Naive thymus-derived CD4-positive, alpha-beta T cell (primary cell): ENCODE data around the gene OR4A5. TPM values are rescaled to one million over a fixed set of nuclear protein-coding genes. Genes with fewer than 3 reads are reported as not detected.
"Not testable (repeated sequence)": the region's sequence is repeated elsewhere in the genome, so short reads cannot be mapped to it uniquely, and the experiment has no call there.

Experiments
- ATAC-seq: fragments of 150-1000 bp; cut with Tn5 transposase; 2 replicates; pipeline ENCODE4 v1.10.0; 2021; ENCODE audit warnings: mild to moderate bottlenecking, moderate library complexity
- CTCF ChIA-PET: fragments of 350-600 bp; sonication (Branson Sonifier 250); formaldehyde crosslinking; loops from one replicate; lab custom pipeline; 2021; ENCODE audit warnings: antibody characterized with exemption; lab: Charles Lee
- POLR2A ChIA-PET: fragments of 350-600 bp; sonication (Branson Sonifier 250); formaldehyde crosslinking; loops from one replicate; lab custom pipeline; 2021; ENCODE audit warnings: antibody characterized with exemption, inconsistent platforms; lab: Charles Lee
- DNase-seq, 9 donors: peaks; one replicate each; pipeline versions ENCODE4 v3.0.0 to v3.0.0-alpha.2; 2020 to 2022; ENCODE audit warnings: mixed read lengths in 1 of 9
- H3K27ac ChIP-seq: one replicate; pipeline ENCODE4 v1.7.0; 2013; ENCODE audit warnings: mild to moderate bottlenecking, low read depth, low read length, moderate library complexity
- H3K27me3 ChIP-seq, 2 donors: one replicate each; pipeline ENCODE4 v1.7.0; 2013; ENCODE audit warnings: low read length in 2 of 2, mild to moderate bottlenecking in 2 of 2, moderate library complexity in 2 of 2; ENCODE audit not compliant: control insufficient read depth in 2 of 2, insufficient read depth in 2 of 2
- H3K36me3 ChIP-seq, 3 experiments: 1 replicate in 2 of 3; 2 replicates in 1 of 3; pipeline ENCODE4 v1.7.0; 2013; ENCODE audit warnings: low read length in 3 of 3, mild to moderate bottlenecking in 3 of 3, moderate library complexity in 1 of 3; ENCODE audit not compliant: insufficient read depth in 3 of 3, control insufficient read depth in 2 of 3
- H3K4me1 ChIP-seq, 2 donors: one replicate each; pipeline ENCODE4 v1.7.0; 2013; ENCODE audit warnings: low read length in 2 of 2, mild to moderate bottlenecking in 2 of 2, moderate library complexity in 1 of 2; ENCODE audit not compliant: control insufficient read depth in 2 of 2, insufficient read depth in 2 of 2
- H3K4me3 ChIP-seq: 2 replicates; pipeline ENCODE4 v1.7.0; 2013; ENCODE audit warnings: mild to moderate bottlenecking, low read length
- H3K9me3 ChIP-seq, 3 experiments: 1 replicate in 2 of 3; 2 replicates in 1 of 3; pipeline ENCODE4 v1.7.0; 2013; ENCODE audit warnings: low read length in 3 of 3; ENCODE audit not compliant: control insufficient read depth in 2 of 3
- H3K27ac Mint-ChIP-seq, 9 donors: one replicate each; pipeline ENCODE4 v1.8.0; 2020 to 2022; ENCODE audit warnings: mixed read lengths in 9 of 9, mild to moderate bottlenecking in 8 of 9, moderate library complexity in 5 of 9, inconsistent platforms in 2 of 9
- H3K27me3 Mint-ChIP-seq, 5 donors: one replicate each; pipeline ENCODE4 v1.8.0; 2021 to 2022; ENCODE audit warnings: mixed read lengths in 5 of 5, mild to moderate bottlenecking in 1 of 5
- H3K36me3 Mint-ChIP-seq, 5 donors: one replicate each; pipeline ENCODE4 v1.8.0; 2020 to 2022; ENCODE audit warnings: mixed read lengths in 5 of 5, mild to moderate bottlenecking in 3 of 5, inconsistent platforms in 1 of 5
- H3K4me1 Mint-ChIP-seq, 7 donors: one replicate each; pipeline ENCODE4 v1.8.0; 2020 to 2022; ENCODE audit warnings: mixed read lengths in 7 of 7, mild to moderate bottlenecking in 3 of 7, inconsistent platforms in 1 of 7
- H3K4me3 Mint-ChIP-seq, 10 donors: one replicate each; pipeline ENCODE4 v1.8.0; 2020 to 2022; ENCODE audit warnings: mild to moderate bottlenecking in 10 of 10, mixed read lengths in 10 of 10, moderate library complexity in 6 of 10, inconsistent platforms in 2 of 10
- H3K9me3 Mint-ChIP-seq, 11 donors: one replicate each; pipeline ENCODE4 v1.8.0; 2020 to 2022; ENCODE audit warnings: mixed read lengths in 11 of 11, mild to moderate bottlenecking in 4 of 11, inconsistent platforms in 1 of 11, moderate library complexity in 1 of 11
- intact Hi-C, 2 donors: fragments of 100-400 bp; cut with micrococcal nuclease; formaldehyde crosslinking; loops; one replicate each; pipeline ENCODE4 v1.15.1; 2023
- polyA plus RNA-seq, 2 donors: library from polyadenylated mRNA; unstranded; fragments of 300-500 nt; fragmentation: Illumina TruSeq; gene quantifications; one replicate each; pipeline ENCODE4 v1.2.3, GENCODE V29; 2021
- total RNA-seq, 6 experiments: library from RNA in 5 of 6; stranded (reverse) in 5 of 6; gene quantifications; 1 replicate in 5 of 6; 2 replicates in 1 of 6; pipeline ENCODE4 v1.2.3 and lab custom pipeline; 2021 to 2026

Gene OR4A5
- total RNA-seq (not detected), polyA plus RNA-seq (not detected), total RNA-seq (lab: John Stamatoyannopoulos, UW) (not detected)

- intact Hi-C loops, CTCF ChIA-PET, ATAC-seq: not testable (repeated sequence)
Measured at GRCh38 chr11:54706532-54706931, at the start of gene OR4A5. TSS of gene OR4A5 (plus strand) at chr11:54706832. CDS start at chr11:54706885, 53 bp downstream.

GRCh38 chr11:54720094-54720493, 13.5 kb downstream of the OR4A5 start:
- H3K9me3 ChIP-seq, H3K27me3 ChIP-seq, H3K4me1 Mint-ChIP-seq, H3K4me3 Mint-ChIP-seq, H3K36me3 Mint-ChIP-seq, H3K4me1 ChIP-seq, H3K27ac Mint-ChIP-seq, ATAC-seq, CTCF ChIA-PET, H3K36me3 ChIP-seq, DNase-seq, H3K27me3 Mint-ChIP-seq, H3K27ac ChIP-seq, H3K4me3 ChIP-seq, POLR2A ChIA-PET: not testable (repeated sequence)
- peaks cover 0 to 37% (median 17%) of the 10 kb centered on the region in 11 donors for H3K9me3 Mint-ChIP-seq
- intact Hi-C loops: loop anchor here in 1 of 2 donors (10.0 kb wide), 2 partner anchors 55 to 65 kb away; no protein-coding TSS in a partner anchor

More at GRCh38 chr11:54706532-54706931, at the start of gene OR4A5:
- H3K9me3 Mint-ChIP-seq: peaks cover 5 to 63% (median 23%) of the 10 kb centered on the region in 11 donors
- H3K36me3 ChIP-seq, POLR2A ChIA-PET, H3K4me1 Mint-ChIP-seq, H3K9me3 ChIP-seq, H3K27me3 ChIP-seq, H3K36me3 Mint-ChIP-seq, H3K4me3 ChIP-seq, H3K27ac ChIP-seq, H3K27me3 Mint-ChIP-seq, H3K4me3 Mint-ChIP-seq, H3K27ac Mint-ChIP-seq, DNase-seq, H3K4me1 ChIP-seq: not testable (repeated sequence)

Other genes with a start within 250 kb of the OR4A5 start
- not detected for gene OR4C46, start 102.8 kb upstream of the OR4A5 start, total RNA-seq
- gene OR4C46, start 102.8 kb upstream of the OR4A5 start, polyA plus RNA-seq: not detected